H1 (cell line): ENCODE data around the gene ASAP2. TPM values are rescaled to one million over a fixed set of nuclear protein-coding genes. Genes with fewer than 3 reads are reported as not detected.

Source experiments
- BRCA1 ChIP-seq: IDR thresholded peaks from 2 replicates; pipeline ENCODE4 v1.6.1; 2012; ENCODE audit warnings: low read depth, low read length, improper control_type of control experiment
- KDM4A ChIP-seq: IDR thresholded peaks from one replicate; pipeline ENCODE4 v1.7.1; 2012; ENCODE audit warnings: low read depth, mild to moderate bottlenecking, moderate library complexity, low read length, inconsistent platforms; ENCODE audit not compliant: severe bottlenecking
- RBBP5 ChIP-seq: IDR thresholded peaks from 2 replicates; pipeline ENCODE4 v1.7.1; 2012; ENCODE audit warnings: low read depth, mild to moderate bottlenecking, inconsistent platforms, low read length, moderate library complexity, borderline replicate concordance
- ZNF274 ChIP-seq: IDR thresholded peaks from 2 replicates; pipeline ENCODE4 v1.7.0; 2012; ENCODE audit warnings: low read length, borderline replicate concordance; ENCODE audit errors: extremely low read depth
- polyA plus RNA-seq, 7 experiments: library from polyadenylated mRNA; depleted of rRNA in 3 of 7; stranded (reverse) in 5 of 7; unstranded in 2 of 7; fragments of >200 nt in 5 of 7; fragments of 200-250 nt in 2 of 7; gene quantifications; 1 replicate in 5 of 7; 2 replicates in 1 of 7; 4 replicates in 1 of 7; pipeline versions ENCODE4 v1.2.1 to v1.2.3, GENCODE V29; 2011 to 2013; ENCODE audit warnings: missing spikeins in 2 of 7, mixed read lengths in 2 of 7
- total RNA-seq: library from RNA; stranded (reverse); fragmentation: NEBNext Ultra II Directional; extraction: Animal tissue kit (Norgen Biotek cat#: 25700); gene quantifications from 2 replicates; pipeline ENCODE4 v1.2.1, GENCODE V29; 2021
- TF ChIP-seq, protein P1 (sequence below): fragments of 300-600 bp; sonication (generic); IDR thresholded peaks from 2 replicates; pipeline ENCODE4 v1.7.1; 2012; ENCODE audit warnings: low read length, moderate library complexity, mild to moderate bottlenecking, inconsistent platforms; ENCODE audit not compliant: insufficient replicate concordance

Gene ASAP2
- total and polyA plus RNA-seq, 2 of the 8 experiments (the other 6 are each of a cell fraction or from before 2014, with no cell fraction given) = 10.2 to 18.7 TPM

DNA sequence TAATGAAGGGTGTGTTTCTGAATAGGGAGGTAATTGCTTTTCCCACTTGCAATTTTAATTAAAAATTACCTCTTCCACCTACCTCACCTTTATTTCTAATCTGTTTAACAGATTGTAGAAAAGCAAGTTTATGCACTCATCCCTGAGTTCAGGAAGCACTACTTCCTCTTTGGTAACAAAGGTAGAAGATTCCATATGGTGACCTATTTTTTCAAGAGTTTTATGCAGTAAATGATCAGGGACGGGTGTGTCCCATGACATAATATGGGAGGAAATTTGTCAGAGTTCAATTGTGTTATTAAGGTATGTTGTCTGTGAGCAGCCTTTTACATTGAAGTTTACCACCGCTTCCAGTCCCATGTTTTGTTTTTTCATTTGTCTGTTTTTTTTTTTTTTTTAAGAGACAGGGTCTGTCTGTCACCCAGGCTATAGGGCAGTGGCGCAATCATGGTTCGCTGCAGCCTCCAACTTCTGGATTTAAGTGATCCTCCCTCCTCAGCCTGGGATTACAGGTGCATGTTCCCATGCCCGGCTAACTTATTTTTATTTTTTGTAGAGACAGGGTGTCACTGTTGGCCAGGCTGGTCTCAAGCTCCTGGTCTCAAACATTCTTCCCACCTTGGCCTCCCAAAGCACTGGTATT, 68.2 kb downstream of the ASAP2 start (continued):
- TF ChIP-seq RBBP5 (no peak), ZNF274 (no peak), KDM4A (no peak), BRCA1 (no peak)
- TF ChIP-seq, protein P1, sequence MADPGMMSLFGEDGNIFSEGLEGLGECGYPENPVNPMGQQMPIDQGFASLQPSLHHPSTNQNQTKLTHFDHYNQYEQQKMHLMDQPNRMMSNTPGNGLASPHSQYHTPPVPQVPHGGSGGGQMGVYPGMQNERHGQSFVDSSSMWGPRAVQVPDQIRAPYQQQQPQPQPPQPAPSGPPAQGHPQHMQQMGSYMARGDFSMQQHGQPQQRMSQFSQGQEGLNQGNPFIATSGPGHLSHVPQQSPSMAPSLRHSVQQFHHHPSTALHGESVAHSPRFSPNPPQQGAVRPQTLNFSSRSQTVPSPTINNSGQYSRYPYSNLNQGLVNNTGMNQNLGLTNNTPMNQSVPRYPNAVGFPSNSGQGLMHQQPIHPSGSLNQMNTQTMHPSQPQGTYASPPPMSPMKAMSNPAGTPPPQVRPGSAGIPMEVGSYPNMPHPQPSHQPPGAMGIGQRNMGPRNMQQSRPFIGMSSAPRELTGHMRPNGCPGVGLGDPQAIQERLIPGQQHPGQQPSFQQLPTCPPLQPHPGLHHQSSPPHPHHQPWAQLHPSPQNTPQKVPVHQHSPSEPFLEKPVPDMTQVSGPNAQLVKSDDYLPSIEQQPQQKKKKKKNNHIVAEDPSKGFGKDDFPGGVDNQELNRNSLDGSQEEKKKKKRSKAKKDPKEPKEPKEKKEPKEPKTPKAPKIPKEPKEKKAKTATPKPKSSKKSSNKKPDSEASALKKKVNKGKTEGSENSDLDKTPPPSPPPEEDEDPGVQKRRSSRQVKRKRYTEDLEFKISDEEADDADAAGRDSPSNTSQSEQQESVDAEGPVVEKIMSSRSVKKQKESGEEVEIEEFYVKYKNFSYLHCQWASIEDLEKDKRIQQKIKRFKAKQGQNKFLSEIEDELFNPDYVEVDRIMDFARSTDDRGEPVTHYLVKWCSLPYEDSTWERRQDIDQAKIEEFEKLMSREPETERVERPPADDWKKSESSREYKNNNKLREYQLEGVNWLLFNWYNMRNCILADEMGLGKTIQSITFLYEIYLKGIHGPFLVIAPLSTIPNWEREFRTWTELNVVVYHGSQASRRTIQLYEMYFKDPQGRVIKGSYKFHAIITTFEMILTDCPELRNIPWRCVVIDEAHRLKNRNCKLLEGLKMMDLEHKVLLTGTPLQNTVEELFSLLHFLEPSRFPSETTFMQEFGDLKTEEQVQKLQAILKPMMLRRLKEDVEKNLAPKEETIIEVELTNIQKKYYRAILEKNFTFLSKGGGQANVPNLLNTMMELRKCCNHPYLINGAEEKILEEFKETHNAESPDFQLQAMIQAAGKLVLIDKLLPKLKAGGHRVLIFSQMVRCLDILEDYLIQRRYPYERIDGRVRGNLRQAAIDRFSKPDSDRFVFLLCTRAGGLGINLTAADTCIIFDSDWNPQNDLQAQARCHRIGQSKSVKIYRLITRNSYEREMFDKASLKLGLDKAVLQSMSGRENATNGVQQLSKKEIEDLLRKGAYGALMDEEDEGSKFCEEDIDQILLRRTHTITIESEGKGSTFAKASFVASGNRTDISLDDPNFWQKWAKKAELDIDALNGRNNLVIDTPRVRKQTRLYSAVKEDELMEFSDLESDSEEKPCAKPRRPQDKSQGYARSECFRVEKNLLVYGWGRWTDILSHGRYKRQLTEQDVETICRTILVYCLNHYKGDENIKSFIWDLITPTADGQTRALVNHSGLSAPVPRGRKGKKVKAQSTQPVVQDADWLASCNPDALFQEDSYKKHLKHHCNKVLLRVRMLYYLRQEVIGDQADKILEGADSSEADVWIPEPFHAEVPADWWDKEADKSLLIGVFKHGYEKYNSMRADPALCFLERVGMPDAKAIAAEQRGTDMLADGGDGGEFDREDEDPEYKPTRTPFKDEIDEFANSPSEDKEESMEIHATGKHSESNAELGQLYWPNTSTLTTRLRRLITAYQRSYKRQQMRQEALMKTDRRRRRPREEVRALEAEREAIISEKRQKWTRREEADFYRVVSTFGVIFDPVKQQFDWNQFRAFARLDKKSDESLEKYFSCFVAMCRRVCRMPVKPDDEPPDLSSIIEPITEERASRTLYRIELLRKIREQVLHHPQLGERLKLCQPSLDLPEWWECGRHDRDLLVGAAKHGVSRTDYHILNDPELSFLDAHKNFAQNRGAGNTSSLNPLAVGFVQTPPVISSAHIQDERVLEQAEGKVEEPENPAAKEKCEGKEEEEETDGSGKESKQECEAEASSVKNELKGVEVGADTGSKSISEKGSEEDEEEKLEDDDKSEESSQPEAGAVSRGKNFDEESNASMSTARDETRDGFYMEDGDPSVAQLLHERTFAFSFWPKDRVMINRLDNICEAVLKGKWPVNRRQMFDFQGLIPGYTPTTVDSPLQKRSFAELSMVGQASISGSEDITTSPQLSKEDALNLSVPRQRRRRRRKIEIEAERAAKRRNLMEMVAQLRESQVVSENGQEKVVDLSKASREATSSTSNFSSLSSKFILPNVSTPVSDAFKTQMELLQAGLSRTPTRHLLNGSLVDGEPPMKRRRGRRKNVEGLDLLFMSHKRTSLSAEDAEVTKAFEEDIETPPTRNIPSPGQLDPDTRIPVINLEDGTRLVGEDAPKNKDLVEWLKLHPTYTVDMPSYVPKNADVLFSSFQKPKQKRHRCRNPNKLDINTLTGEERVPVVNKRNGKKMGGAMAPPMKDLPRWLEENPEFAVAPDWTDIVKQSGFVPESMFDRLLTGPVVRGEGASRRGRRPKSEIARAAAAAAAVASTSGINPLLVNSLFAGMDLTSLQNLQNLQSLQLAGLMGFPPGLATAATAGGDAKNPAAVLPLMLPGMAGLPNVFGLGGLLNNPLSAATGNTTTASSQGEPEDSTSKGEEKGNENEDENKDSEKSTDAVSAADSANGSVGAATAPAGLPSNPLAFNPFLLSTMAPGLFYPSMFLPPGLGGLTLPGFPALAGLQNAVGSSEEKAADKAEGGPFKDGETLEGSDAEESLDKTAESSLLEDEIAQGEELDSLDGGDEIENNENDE = no peak
